SKM-1 (cell line): ENCODE measurements around the gene TRMO.

Experiments used
- DNase-seq: peaks from one replicate; lab custom pipeline; 2025; ENCODE audit not compliant: unreplicated experiment; lab: John Stamatoyannopoulos, UW

Gene TRMO

GRCh38 chr9:97904725-97905124 is 17.6 kb downstream of the TRMO start:
- DNase-seq: no peak

- DNase-seq: no peak
Observed at GRCh38 chr9:97903177-97903576, 19.1 kb downstream of the TRMO start.

- no peak for DNase-seq
Observed at GRCh38 chr9:97900738-97901565, 21.3 kb downstream of the TRMO start.

- no peak for DNase-seq
Observed at GRCh38 chr9:97900103-97900737, 22.1 kb downstream of the TRMO start.

GRCh38 chr9:97895695-97896332 is 26.5 kb downstream of the TRMO start:
- no peak for DNase-seq

- DNase-seq: no peak
Observed at GRCh38 chr9:97895211-97895610, 27.1 kb downstream of the TRMO start.

- DNase-seq: no peak
Observed at GRCh38 chr9:97892421-97892820, 29.9 kb downstream of the TRMO start.

GRCh38 chr9:97891736-97892135 is 30.6 kb downstream of the TRMO start:
- DNase-seq: no peak

- no peak for DNase-seq
Observed at GRCh38 chr9:97889941-97890887, 32.1 kb downstream of the TRMO start.

GRCh38 chr9:97880336-97880735 is 42.0 kb downstream of the TRMO start:
- no peak for DNase-seq

GRCh38 chr9:97876061-97876460 is 46.2 kb downstream of the TRMO start:
- DNase-seq: no peak

- DNase-seq: no peak
Observed at GRCh38 chr9:97875111-97875510, 47.2 kb downstream of the TRMO start.

- no peak for DNase-seq
Observed at GRCh38 chr9:97874624-97875023, 47.7 kb downstream of the TRMO start.

- DNase-seq: no peak
Observed at GRCh38 chr9:97873882-97874281, 48.4 kb downstream of the TRMO start.

GRCh38 chr9:97873425-97873824 is 48.9 kb downstream of the TRMO start:
- no peak for DNase-seq

GRCh38 chr9:97868859-97869258 is 53.4 kb downstream of the TRMO start:
- DNase-seq: no peak

- DNase-seq: no peak
Observed at GRCh38 chr9:97866848-97867247, 55.5 kb downstream of the TRMO start.

GRCh38 chr9:97866300-97866699 is 56.0 kb downstream of the TRMO start:
- DNase-seq: no peak

- no peak for DNase-seq
Observed at GRCh38 chr9:97864396-97864795, 57.9 kb downstream of the TRMO start.

GRCh38 chr9:97863314-97863713 is 59.0 kb downstream of the TRMO start:
- DNase-seq: no peak

- no peak for DNase-seq
Observed at GRCh38 chr9:97861148-97861475, 61.2 kb downstream of the TRMO start.
